GM18505 (cell line): ENCODE data around the gene RASSF5.
"Not testable (repeated sequence)": the region's sequence is repeated elsewhere in the genome, so short reads cannot be mapped to it uniquely, and the experiment has no call there.

Experiments
- ATAC-seq: cut with Tn5 transposase; IDR thresholded peaks from one replicate; pipeline ENCODE4 v1.9.1; 2021; ENCODE audit not compliant: unreplicated experiment
- POLR2A ChIP-seq: IDR thresholded peaks from 4 replicates; pipeline ENCODE4 v1.6.1; 2011; ENCODE audit warnings: borderline replicate concordance; ENCODE audit not compliant: insufficient read depth, insufficient read length; ENCODE audit errors: extremely low read depth

Gene RASSF5

DNA sequence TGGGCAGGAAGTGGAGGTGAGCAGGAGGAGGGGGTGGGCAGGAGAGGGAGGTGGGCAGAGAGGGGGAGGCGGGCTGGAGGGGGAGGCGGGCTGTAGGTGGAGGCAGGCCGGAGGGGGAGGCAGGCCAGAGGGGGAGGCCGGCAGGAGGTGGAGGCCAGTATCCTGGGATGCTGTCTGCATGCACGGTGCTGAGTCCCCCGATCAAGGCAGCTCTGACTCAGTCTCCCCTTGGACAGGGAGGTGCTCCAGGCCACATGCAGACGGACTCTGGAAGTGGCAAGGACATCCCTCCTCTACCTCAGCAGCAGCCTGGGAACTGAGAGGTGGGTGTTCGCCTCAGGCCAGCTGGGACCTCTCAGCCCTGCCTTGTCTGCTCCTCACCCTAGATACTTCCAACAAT, 27.1 kb upstream of the RASSF5 start:
- ATAC-seq: no peak
- TF ChIP-seq POLR2A: no peak

DNA sequence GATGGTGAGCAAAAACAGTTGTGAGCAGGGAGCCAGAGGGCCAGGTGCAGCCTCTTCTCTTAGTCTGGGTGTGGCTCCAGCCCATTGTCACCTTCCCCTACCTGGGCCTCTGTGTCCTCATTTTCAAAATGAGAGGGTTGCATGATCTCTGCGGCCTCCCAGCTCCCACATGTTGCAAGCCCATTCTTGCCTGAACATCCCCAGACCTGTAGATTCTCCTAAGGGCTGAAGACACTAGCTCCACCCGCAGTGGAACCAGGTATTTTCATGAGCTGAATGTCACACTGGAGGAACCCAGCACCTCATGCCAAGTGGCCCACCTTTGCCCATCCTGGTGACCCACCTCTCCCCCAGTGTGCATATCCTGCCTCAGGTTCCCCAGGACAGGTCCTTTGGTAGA, 24.7 kb upstream of the RASSF5 start:
- no peak for ATAC-seq
- TF ChIP-seq POLR2A: no peak

DNA sequence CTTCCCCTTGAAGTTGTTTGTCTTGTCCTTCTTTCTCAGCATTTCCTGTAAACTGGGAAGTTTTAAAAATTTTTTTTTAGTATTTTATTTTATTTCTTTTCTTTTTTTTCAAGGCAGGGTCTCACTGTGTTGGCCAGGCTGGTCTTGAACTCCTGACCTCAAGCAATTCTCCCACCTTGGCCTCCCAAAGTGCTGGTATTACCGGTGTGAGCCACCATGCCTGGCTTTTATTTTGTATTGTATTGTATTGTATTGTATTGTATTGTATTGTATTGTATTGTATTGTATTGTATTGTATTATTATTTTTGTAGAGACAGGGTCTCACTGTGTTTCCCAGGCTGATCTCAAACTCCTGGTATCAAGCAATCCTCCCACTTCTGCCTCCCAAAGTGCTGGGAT, 23.5 kb upstream of the RASSF5 start:
- not testable (repeated sequence) for ATAC-seq

DNA sequence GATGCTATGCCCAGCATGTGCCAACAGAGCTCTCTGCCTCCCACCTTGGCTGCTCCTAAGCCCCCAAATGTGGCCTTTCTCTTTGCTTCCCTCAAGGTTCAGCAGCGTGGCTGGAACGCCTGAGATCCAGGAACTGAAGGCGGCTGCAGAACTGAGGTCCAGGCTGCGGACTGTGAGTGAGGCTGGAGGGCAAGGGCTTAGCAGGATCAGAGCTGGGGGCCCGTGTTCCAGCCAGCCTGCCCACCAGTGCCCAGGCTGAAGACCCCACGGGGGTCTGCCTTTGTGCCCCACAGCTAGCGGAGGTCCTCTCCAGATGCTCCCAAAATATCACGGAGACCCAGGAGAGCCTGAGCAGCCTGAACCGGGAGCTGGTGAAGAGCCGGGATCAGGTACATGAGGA, 22.4 kb upstream of the RASSF5 start:
- ATAC-seq: no peak
- TF ChIP-seq POLR2A: no peak

DNA sequence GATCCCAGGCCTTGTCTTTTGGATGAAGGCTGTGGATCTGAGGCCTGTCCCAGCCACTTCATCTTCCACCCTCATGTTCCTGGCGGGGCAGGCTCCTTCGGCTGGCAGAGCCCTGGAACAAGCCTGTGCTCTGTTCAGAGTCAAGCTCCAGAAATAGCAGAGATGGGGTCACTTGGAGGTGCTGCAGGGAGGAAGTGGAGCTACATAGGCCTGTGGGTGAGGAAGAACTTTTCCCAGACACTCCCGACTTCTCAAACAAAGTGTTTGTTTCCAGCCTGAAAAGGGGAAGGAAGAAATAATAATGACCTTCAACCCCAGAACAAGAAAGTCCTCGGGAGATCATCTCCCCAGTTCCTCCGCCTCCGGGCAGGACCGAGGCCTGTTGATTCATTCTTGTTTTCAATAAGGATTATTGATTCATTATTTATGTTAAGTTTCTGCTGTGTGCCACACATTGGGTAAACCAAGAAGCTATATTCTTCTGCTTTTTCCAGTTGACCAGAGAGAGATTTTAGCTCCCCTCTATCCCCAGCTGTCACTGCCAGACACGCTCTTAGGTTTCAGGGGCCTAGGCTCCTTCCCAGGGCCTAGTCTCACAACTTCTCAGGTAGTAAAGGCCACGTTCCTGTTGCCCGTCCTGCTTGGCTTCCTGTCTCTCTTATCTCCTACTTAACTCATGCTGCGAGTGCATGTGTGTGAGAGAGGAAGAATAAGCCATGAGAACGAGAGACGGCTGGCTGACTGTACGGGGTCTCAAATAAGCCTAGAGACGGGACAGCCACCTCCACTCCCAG, 20.1 kb upstream of the RASSF5 start:
- no peak for TF ChIP-seq POLR2A
- ATAC-seq: no peak

DNA sequence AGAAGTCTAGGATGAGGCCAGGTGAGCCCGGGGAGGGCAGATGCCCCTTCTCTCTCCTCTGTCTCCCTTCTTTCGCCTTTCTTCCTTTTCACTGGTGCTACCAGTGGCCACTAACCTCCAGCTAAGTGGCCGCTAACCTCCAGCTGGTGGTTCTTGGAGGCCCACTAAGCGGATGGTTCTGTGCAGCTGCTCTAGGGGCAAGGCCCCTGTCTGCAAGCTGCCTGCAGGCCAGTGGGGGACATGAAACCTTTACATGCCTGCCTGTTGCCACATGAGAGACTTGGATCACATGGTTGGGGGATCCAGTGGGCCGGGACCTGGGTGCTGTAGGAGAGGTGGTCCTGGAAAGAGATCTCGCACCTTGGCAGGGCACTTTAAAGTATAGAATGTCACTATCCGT, 19.4 kb upstream of the RASSF5 start:
- TF ChIP-seq POLR2A: no peak
- no peak for ATAC-seq

DNA sequence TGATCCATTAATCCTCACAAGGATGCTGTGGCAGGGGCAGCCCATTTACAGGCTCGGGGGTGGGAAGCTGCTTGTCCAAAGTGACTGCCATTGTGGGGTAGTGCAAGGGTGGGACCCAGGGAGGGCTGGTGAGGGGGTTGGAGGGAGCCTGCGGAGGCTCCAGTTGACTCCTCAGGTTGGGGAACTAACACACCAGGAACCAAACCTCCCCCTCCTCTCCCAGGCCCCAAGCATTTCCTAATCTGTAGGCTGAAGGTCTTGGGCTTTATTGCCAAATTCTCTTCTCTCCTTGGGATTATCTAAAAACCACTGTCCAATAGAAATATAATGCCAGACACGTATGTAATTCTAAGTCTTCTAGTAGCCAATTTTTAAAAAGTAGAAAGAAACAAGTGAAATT, 18.9 kb upstream of the RASSF5 start:
- TF ChIP-seq POLR2A: no peak
- no peak for ATAC-seq

DNA sequence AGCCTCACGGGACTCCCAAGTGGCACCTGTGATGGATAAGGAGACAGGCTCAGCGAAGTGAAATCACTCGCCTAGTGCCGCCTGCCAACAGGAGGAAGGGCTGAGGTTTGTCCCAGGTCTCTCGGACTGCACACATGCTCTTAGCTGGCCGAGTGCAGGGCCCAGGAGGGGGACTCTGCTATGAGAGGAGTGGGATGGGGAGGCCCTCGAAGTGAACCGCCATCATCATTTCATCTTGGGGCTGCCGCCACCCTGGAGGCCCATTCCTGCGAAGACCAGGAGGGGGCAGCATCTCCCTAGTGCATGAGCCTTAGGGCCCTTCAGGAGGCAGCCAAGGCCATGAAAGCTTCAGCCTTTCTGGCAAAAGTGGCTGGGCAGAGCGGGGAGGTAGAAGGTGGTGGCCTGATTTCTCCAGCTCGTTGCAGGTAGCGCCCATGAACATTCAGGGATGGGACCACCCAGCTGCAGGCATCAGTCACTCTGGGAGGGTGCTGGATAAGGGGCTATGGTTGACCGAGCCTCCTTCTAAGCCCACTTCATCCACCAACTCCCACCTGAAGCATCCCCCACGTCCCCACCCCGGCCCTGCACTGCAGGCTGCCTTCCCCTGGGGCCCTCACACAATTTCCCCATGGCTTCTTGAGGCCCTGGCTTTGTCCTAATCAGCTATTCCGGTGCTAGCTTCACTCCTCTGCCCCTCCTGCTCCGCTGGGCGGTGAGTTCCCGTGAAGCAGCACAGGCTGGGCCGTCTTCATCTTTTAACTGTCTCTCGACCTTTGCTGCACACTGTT, 17.2 kb upstream of the RASSF5 start:
- no peak for ATAC-seq
- TF ChIP-seq POLR2A: no peak

DNA sequence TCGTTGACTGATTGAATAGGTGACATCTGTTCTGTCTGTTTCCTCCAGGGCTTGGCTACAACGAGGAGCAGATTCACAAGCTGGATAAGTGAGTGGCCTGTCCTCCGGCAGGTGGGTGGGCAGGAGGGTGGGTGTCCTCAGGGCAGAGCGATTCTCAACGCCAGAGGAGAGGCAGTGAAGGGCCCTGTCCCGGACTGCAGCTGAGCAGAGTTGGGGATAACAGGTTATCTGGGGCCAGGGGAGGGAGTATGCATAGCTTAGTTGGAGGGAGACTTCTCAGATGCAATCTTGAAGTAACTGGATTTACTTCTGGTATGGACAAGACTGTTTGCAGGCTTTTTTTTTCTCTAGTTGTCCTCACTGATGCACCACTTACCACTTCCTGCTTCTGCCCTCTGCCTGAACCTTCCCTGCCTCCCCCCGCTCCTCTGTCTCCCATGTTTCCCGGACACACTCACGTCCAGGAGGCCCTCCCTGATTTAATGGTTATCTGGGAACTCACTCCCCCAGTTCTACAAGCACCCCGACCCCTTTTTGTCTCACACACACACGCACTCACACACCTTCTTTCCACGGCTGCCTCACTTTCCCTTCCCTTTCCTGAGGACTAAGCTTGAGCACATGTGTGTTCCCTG, 16.4 kb upstream of the RASSF5 start:
- no peak for TF ChIP-seq POLR2A
- no peak for ATAC-seq

DNA sequence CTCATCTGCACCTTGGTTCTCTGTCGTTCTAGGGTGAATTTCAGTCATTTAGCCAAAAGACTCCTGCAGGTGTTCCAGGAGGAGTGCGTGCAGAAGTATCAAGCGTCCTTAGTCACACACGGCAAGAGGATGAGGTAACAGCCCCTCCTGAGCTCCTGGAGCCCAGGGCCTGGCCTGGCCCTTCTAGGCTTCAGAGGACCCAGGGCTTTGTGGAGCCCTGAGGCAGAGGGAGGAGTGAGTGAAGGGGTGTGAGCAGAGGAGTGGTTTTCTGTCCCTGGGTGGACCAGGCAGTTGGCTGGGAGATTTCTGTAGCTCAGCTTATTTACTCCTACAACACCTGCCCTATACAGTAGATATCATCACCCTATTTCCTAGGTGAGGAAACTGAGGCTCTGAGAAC, 15.7 kb upstream of the RASSF5 start:
- no peak for ATAC-seq
- no peak for TF ChIP-seq POLR2A

DNA sequence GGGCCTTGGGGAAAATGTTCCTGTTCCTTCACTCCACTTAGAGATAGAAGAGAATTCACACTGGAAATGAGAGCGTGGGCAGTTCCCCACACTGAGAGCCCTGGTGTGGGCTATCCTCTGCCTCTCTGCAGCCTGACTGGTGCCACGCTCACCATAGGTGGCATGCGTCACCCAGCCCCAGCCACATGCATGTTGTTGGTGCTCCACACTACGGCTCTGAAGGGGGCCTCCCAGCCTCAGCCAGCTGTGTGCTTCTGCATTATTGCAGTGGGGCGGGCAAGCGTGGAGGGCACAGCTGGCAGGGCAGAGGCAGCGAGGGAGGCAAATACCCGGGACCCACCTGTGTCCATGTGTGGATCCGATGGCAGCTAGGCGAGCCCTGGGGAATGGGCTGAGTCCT, 14.7 kb upstream of the RASSF5 start:
- TF ChIP-seq POLR2A: no peak
- ATAC-seq: no peak

DNA sequence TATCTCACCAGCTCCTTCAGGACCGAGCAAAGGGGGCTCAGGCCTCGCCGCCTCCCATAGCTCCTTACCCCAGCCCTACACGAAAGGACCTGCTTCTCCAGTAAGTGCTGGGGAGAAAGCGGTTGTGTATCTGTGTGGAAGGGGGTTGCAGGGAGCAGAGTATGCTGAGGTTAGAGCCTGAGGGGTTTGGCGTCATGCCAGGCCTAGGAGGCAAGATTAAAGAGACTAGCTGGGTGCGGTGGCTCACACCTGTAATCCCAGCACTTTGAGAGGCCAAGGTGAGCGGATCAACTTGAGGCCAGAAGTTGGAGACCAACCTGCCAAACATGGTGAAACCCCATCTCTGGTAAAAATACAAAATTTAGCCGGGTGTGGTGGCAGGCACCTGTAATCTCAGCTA, 14.1 kb upstream of the RASSF5 start:
- ATAC-seq: no peak
- TF ChIP-seq POLR2A: no peak

DNA sequence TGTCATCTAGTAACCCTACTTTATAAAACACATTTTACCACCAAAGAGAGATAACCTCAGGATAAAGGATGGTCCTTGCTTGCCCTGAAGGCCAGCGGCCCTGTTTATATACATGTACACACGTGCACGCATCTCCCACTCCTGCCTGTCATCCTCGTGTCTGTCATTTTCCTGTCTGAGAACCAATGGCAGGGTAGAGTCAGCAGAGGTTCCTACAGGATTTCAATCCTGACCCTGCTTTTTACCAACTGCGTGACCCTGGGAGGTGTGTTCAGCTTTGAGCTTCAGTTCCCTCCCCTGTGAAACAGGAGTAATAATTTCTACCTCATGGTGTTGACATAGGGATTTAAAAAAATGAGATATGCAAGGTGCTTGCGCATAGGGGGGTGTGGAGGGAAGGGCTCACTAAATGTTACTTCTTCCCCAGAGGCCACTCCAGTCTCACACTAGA, 12.3 kb upstream of the RASSF5 start:
- ATAC-seq: no peak
- no peak for TF ChIP-seq POLR2A

DNA sequence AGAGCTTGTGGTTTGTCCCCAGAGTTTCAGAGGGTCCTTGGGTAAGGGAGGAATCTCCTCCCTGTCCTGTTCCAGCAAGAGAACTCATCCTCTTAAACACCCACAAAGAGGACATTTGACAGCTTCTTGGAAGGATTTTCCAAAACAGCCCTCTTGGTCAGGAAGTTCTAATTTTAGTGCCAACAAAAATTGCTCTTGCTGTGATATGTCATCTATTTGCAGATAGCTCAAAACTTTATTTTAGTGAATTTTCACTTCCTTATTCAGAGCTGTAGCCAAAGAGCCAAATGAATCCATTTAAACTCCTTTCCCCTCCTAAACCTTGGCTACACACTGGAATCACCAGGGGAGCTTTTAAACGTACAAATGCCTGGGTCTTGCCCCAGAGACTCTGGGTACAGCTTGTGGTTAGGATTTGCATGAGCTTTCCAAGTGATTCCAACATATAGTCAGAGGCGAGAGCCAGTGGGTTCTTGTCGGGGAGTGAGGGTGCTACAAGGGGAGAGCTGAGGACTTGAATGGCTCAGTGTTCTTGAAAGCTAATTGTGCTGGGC, 11.8 kb upstream of the RASSF5 start:
- TF ChIP-seq POLR2A: no peak
- no peak for ATAC-seq

DNA sequence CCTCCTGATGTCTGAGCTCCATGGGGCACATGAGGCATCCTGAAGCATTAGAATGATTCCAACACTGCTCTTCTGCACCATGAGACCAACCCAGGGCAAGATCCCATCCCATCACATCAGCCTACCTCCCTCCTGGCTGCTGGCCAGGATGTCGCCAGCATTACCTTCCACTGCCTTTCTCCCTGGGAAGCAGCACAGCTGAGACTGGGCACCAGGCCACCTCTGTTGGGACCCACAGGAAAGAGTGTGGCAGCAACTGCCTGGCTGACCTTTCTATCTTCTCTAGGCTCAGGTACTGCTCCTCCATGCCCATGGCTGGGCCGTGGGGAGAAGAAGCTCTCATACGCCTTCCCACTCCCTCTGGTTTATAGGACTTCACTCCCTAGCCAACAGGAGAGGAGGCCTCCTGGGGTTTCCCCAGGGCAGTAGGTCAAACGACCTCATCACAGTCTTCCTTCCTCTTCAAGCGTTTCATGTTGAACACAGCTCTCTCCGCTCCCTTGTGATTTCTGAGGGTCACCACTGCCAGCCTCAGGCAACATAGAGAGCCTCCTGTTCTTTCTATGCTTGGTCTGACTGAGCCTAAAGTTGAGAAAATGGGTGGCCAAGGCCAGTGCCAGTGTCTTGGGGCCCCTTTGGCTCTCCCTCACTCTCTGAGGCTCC, 11.1 kb upstream of the RASSF5 start:
- TF ChIP-seq POLR2A: no peak
- ATAC-seq: no peak
